Measurements from ENCODE around the gene ATRIP.

ATRIP gene

DNA sequence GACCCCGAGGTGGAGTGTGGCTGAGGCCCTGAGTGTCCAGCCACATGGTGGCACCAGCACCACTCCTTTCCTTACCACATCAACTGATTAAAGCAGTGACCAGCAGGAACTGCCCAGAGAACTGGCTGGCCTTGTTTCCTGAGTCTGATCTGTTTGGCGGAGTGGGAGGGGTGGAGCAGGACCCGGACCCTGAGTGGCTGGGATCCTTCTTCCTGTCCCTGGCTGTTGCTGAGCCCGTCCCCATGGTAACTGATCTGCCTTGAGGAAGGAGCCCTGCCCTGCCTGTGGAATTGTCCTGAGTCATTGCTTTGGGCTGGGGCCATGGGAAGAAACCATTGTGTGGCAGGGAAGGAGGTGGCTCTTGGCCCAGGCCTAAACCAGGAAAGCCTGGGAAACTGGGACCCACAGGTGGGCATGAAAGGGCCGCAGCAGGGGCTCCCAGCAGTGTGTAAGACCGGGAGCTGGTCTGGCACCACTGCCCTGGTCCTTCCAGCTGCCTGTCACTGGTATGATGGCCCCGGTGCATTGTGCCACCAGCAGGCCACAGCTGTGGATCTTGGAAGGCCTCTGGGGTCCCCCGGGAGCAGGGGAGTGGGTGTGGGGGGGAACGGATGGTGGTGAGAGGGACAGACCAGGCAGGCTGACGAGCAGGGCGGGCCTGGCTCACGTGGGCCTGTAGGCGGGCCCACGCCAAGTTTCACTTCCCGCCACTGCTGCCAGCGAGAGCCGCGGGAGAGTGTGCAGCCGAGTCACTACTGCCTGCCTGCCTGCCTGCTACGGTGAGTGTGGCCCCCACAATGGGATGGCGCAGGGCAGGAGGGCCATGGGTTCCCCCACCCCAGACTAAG lies 19.2 kb downstream of the ATRIP start:
- Histone ChIP-seq H3K27me3 (ENCODE audit: insufficient read depth, low read length) (no peaks in the 10 kb centered on the region), H3K9ac (ENCODE audit: low read length) (peak overlapping the region; percentile 82), H3K9me3 (ENCODE audit: low read length) (no peaks in the 10 kb centered on the region), H3K9me2 (ENCODE audit: low read depth, low read length) (no peaks in the 10 kb centered on the region), H3F3A (ENCODE audit: insufficient read depth, low read length) (no peaks in the 10 kb centered on the region), H3K79me2 (ENCODE audit: insufficient read depth, low read length) (no peaks in the 10 kb centered on the region), H3K4me3 (ENCODE audit: low read depth, low read length, poor library complexity, severe bottlenecking) (peak overlapping the region; percentile 68), H2AFZ (ENCODE audit: low read length) (no peak overlapping the region), H3K4me2 (ENCODE audit: low read length) (peak overlapping the region; percentile 82), H4K20me1 (ENCODE audit: insufficient read depth, low read length) (no peaks in the 10 kb centered on the region), H3K36me3 (ENCODE audit: insufficient read depth, low read length) (peaks cover 42% of the 10 kb centered on the region), H3K27ac (ENCODE audit: low read depth, low read length, poor library complexity, severe bottlenecking) (peak overlapping the region; percentile 72), H3K4me1 (ENCODE audit: insufficient read depth, low read length, severe bottlenecking) (peaks cover 54% of the 10 kb centered on the region)
- TF ChIP-seq CTCF (IDR thresholded peaks at IDR 0.05; ENCODE audit: low read length) (peak; percentile 57; the same call in 1 of the 2 replicates), EZH2 (IDR thresholded peaks at IDR 0.05; ENCODE audit: borderline replicate concordance, low read length) (no peak)

- Histone ChIP-seq H3K9me3 (ENCODE audit: low read length) (no peaks in the 10 kb centered on the region), H3K27ac (ENCODE audit: low read depth, low read length, poor library complexity, severe bottlenecking) (peak overlapping the region; percentile 72), H3K9me2 (ENCODE audit: low read depth, low read length) (no peaks in the 10 kb centered on the region), H3K4me1 (ENCODE audit: insufficient read depth, low read length, severe bottlenecking) (peaks cover 55% of the 10 kb centered on the region), H3K4me3 (ENCODE audit: low read depth, low read length, poor library complexity, severe bottlenecking) (peak overlapping the region; percentile 68), H3K9ac (ENCODE audit: low read length) (peak overlapping the region; percentile 82), H3K79me2 (ENCODE audit: insufficient read depth, low read length) (no peaks in the 10 kb centered on the region), H3F3A (ENCODE audit: insufficient read depth, low read length) (no peaks in the 10 kb centered on the region), H2AFZ (ENCODE audit: low read length) (no peak overlapping the region), H3K36me3 (ENCODE audit: insufficient read depth, low read length) (peaks cover 34% of the 10 kb centered on the region; the same call in 1 of the 2 replicates), H3K27me3 (ENCODE audit: insufficient read depth, low read length) (no peaks in the 10 kb centered on the region), H3K4me2 (ENCODE audit: low read length) (peak overlapping the region; percentile 82), H4K20me1 (ENCODE audit: insufficient read depth, low read length) (no peaks in the 10 kb centered on the region)
- TF ChIP-seq CTCF (IDR thresholded peaks at IDR 0.05; ENCODE audit: low read length) (no peak), EZH2 (IDR thresholded peaks at IDR 0.05; ENCODE audit: borderline replicate concordance, low read length) (no peak)
Measured at GRCh38 chr3:48466386-48467109, 20.0 kb downstream of the ATRIP start.

DNA sequence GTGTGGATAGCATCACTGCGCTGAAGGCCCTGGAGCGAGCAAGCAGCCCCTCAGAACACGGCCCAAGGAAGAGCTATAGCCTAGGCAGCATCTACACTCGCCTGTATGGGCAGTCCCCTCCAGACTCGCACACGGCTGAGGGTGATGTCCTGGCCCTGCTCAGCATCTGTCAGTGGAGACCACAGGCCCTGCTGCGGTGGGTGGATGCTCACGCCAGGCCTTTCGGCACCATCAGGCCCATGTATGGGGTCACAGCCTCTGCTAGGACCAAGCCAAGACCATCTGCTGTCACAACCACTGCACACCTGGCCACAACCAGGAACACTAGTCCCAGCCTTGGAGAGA lies 20.5 kb downstream of the ATRIP start:
- Histone ChIP-seq H3K4me3 (ENCODE audit: low read depth, low read length, poor library complexity, severe bottlenecking) (peak overlapping the region; percentile 68), H3K79me2 (ENCODE audit: insufficient read depth, low read length) (no peaks in the 10 kb centered on the region), H3K27ac (ENCODE audit: low read depth, low read length, poor library complexity, severe bottlenecking) (peak overlapping the region; percentile 72), H3K9ac (ENCODE audit: low read length) (peak overlapping the region; percentile 82), H3K36me3 (ENCODE audit: insufficient read depth, low read length) (peaks cover 34% of the 10 kb centered on the region; the same call in 1 of the 2 replicates), H2AFZ (ENCODE audit: low read length) (no peak overlapping the region), H3K4me1 (ENCODE audit: insufficient read depth, low read length, severe bottlenecking) (peaks cover 61% of the 10 kb centered on the region), H3K9me3 (ENCODE audit: low read length) (no peaks in the 10 kb centered on the region), H3F3A (ENCODE audit: insufficient read depth, low read length) (no peaks in the 10 kb centered on the region), H3K4me2 (ENCODE audit: low read length) (peak overlapping the region; percentile 82), H3K27me3 (ENCODE audit: insufficient read depth, low read length) (no peaks in the 10 kb centered on the region), H4K20me1 (ENCODE audit: insufficient read depth, low read length) (no peaks in the 10 kb centered on the region), H3K9me2 (ENCODE audit: low read depth, low read length) (no peaks in the 10 kb centered on the region)
- TF ChIP-seq CTCF (IDR thresholded peaks at IDR 0.05; ENCODE audit: low read length) = no peak
- no peak for TF ChIP-seq EZH2 (IDR thresholded peaks at IDR 0.05; ENCODE audit: borderline replicate concordance, low read length)

Data from OCI-LY1 (cell line).